ENCODE data around the gene KATNAL1.

KATNAL1 gene

DNA sequence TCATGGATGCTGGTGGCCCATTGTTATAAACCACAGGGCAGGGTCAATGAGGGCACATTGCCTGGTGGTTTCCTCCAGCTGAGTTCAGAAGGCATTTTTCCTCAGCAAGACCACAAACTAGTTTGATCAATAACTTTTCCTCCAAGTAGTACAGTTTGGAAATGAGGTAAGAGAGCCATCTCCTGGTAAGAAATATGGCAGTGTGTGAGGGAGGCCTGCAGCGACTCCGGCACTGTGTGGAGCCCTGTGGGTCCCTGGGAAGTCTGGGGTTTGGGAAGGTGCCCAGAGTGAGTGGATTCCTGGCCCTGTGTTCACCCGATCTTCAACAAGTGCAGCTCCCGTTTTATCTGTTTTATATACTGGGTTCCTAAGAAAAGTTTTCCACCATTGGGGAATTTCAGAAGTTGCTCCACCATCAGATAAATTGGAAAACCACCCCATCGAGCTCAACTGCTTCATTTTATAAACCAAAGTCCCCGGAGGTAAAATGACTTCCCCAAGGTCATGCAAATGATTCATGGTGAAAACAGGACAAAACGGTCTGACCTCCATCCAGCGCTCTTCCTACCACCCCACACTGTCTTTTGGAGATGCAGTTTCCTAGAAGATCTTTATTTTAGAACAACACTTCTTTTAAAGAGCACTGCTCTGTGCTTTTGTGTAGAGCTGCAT is 148.4 kb downstream of the KATNAL1 start:
- DNase-seq, result no peak

DNA sequence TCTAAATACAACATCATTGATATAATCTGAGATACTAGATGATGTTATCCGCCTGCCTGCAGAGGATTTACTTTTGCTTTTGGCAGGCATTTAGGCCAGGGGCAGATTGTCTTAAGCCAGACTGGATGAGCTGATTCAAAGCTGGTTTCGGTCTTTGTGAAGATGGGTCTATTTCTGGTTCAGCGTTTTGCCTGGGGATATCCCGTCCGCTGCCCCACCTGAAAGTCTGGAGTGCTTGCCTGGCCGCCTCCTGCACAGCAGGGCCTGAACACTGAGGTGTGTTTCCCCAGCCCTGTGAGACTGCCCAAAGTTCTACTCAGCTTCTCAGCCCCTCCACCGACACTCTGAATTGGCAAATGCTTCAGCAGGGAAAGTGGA is 149.7 kb downstream of the KATNAL1 start:
- DNase-seq, result no peak

GRCh38 chr13:30156826-30157615 is 150.3 kb downstream of the KATNAL1 start:
- no peak for DNase-seq

- DNase-seq, result no peak
Observed at GRCh38 chr13:30156270-30156669, 151.1 kb downstream of the KATNAL1 start.

DNA sequence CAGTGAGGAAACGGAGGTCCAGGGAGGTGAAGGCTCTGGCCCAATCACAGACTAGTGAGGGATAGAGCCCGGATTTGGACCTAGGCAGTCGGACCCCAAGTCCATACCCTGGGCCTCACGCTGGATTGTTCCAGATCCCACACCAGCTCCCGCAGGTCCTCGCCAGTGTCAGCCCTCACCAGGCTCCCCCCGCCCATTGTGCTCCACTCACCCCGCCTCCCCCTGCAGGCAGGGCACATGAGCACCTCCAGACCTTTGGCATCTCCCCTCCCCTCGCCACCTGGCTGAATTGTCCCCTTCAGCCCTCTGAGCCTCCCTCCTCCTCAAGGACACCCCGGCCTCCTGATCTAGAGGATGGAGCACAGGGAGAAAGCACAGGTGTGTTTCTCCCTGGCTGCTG is 152.4 kb downstream of the KATNAL1 start:
- DNase-seq, result no peak

- no peak for DNase-seq
Observed at GRCh38 chr13:30154531-30154930, 152.8 kb downstream of the KATNAL1 start.

DNA sequence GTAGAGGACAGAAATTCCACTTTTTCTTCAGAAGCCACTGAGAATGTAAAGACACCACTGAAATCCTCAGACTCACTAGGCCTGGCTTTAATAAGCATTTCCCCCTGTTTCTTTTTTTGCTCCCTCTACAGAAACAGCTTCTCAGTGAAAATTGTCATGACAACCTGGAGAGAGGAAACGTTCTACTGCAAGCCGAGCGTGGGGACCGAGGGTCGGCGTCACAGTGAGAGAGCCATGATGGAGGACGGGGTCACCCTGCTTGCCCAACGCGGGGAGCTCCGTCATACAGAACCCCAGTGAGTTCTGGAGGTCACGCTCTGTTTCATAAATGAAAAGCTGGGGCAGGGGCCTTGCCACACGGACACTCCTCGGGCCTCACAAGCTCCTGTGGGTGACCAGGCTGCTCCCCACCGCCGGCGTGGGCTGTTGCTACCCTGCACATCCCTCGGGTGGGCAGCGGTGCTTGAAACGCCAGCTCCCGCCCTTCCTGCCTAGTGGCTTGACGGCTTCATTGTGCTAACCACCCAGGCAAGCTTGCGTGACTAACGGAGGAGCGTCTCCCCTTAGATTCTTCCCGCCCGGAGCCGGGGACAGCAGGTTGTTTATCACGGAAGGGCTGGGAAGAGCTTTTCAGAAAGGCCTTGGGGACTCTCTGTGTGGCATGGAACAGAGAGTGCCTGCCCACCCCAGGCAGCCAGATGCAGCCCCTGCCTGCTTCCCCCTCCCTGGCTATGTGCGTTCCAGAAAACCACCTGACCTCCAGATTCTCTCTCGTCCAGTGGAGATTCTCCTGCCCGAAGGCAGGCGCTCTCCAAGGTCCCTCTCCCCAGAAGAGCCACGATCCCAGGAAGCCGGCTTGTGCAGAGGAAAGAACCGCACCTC is 153.6 kb downstream of the KATNAL1 start:
- no peak for DNase-seq
